ENCODE measurements around the gene FOXA2.

DNA sequence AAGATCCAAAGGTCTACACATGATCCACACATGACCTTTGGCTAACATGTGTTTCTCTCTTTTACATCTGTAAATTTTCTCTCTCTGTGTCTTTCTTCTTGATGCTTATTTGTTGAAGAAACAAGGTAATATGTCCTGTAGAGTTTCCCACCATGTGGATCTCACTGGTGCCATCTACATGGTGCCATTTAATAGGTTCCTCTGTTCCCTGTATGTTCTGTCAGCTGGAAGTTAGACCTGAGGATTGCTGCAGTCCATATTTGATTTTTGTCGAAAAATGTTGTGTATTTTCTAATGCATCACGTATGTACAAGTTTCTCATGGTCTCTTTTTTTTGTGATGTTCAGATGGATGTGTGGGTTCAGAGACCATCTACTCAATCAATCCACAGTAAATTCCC, 30.0 kb downstream of the FOXA2 start:
- TF ChIP-seq, protein P1, sequence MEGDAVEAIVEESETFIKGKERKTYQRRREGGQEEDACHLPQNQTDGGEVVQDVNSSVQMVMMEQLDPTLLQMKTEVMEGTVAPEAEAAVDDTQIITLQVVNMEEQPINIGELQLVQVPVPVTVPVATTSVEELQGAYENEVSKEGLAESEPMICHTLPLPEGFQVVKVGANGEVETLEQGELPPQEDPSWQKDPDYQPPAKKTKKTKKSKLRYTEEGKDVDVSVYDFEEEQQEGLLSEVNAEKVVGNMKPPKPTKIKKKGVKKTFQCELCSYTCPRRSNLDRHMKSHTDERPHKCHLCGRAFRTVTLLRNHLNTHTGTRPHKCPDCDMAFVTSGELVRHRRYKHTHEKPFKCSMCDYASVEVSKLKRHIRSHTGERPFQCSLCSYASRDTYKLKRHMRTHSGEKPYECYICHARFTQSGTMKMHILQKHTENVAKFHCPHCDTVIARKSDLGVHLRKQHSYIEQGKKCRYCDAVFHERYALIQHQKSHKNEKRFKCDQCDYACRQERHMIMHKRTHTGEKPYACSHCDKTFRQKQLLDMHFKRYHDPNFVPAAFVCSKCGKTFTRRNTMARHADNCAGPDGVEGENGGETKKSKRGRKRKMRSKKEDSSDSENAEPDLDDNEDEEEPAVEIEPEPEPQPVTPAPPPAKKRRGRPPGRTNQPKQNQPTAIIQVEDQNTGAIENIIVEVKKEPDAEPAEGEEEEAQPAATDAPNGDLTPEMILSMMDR (IDR thresholded peaks at IDR 0.05): no peak
- no peak for TF ChIP-seq EZH2 (IDR thresholded peaks at IDR 0.05; ENCODE audit: borderline replicate concordance, insufficient read depth, low read depth, low read length, poor library complexity, severe bottlenecking)
